Measurements from ENCODE around the gene SMG1.

Gene SMG1

DNA sequence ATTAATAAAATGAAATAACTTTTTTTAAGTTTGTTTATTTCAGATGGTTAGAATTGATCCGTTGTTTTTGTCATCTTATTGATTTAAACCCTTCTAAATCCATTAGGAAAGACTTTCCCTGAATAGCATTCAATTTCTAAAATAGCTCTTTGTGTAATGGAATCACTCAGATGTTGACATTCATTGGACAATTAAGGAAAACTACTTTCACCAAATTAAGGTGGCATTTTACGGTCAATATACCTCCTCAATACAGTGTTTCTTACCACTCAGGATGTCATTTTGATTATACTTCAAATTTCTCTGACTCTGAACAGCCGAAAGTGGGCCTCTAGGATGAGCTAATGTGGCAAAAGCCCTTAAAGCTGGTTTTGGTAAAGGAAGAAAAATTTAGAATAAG, 126.7 kb downstream of the SMG1 start:
- TF ChIP-seq, protein P1, sequence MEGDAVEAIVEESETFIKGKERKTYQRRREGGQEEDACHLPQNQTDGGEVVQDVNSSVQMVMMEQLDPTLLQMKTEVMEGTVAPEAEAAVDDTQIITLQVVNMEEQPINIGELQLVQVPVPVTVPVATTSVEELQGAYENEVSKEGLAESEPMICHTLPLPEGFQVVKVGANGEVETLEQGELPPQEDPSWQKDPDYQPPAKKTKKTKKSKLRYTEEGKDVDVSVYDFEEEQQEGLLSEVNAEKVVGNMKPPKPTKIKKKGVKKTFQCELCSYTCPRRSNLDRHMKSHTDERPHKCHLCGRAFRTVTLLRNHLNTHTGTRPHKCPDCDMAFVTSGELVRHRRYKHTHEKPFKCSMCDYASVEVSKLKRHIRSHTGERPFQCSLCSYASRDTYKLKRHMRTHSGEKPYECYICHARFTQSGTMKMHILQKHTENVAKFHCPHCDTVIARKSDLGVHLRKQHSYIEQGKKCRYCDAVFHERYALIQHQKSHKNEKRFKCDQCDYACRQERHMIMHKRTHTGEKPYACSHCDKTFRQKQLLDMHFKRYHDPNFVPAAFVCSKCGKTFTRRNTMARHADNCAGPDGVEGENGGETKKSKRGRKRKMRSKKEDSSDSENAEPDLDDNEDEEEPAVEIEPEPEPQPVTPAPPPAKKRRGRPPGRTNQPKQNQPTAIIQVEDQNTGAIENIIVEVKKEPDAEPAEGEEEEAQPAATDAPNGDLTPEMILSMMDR (IDR thresholded peaks at IDR 0.05; ENCODE audit: low read depth, low read length, missing control alignments), result no peak
- H3K4me3 ChIP-seq (replicated peaks; ENCODE audit: low read depth, low read length), result peak overlapping the region; percentile 96
- DNase-seq (ENCODE audit: extremely low read depth, low read depth), result no peak

DNA sequence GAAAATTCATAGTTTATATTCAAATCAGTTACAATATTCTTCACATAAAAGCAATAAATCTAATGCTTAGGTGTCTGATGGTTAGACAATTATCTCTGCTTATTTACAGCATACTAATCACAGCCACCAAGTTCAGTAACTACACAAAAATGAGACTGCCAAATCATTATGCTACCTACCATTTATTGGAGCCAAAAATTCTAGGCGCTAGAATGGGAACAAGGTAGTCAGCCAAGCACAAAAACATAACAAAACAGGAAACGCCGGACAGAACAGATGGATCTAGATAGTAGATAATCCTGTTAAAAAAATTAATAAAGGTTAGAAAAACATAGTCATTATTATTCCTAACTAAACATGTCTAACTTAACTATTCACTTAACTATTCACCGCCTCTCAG, 128.5 kb downstream of the SMG1 start:
- 0 out of 2 replicates have a peak overlapping the region, but pooled peaks have one; percentile 3 for H3K4me3 ChIP-seq (replicated peaks; ENCODE audit: low read depth, low read length)
- TF ChIP-seq, protein P1 (IDR thresholded peaks at IDR 0.05; ENCODE audit: low read depth, low read length, missing control alignments), result no peak
- DNase-seq (ENCODE audit: extremely low read depth, low read depth), result no peak

DNA sequence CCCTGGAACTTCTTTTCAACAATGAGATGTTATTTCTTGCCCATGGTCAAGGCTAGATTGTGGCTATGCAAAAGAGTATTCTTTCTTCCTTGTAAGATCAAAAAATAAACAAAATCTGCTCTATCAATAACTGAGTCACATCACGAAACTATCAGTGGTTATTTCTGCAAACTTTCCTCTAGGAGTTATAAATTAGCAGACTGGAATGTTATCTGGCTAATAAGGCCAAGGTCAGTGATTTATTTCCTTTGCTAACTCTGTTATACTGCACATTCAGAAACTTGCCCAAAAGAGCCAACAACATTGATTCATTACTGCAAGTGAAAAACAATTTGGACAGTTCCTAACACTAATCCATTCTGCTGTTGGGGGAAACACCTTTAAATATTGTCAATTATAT, 129.8 kb downstream of the SMG1 start:
- TF ChIP-seq, protein P1 (IDR thresholded peaks at IDR 0.05; ENCODE audit: low read depth, low read length, missing control alignments), result no peak
- no peak for DNase-seq (ENCODE audit: extremely low read depth, low read depth)

DNA sequence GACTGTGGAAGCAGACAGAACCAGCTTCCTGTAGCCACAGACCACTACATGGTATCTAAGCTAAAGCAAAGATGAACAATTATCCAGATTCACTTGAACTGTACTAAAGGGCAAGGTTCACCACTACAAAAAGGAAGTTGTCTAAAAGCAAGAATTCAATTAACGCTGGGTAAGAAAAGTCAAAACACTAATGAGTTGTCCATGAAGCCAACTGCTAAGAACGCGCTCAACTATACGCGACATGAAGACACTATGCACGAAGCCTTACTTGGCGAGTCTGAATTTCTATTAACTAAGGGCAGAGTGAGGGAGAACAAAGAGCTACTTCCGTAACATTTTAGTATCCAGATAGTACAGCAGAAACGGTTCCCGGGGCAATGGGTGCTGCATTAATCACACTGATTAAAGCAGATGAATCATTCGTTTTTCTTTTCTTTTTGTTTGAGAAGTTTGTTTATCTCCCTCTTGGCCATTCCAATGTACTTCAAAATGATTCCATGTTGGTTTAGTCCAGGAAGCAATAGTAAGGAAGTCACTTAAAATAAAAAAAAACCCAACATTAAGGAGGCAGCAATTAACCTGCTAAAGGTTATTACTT, 133.3 kb downstream of the SMG1 start:
- no peak for DNase-seq (ENCODE audit: extremely low read depth, low read depth)
- TF ChIP-seq, protein P1 (IDR thresholded peaks at IDR 0.05; ENCODE audit: low read depth, low read length, missing control alignments), result no peak
- H3K4me3 ChIP-seq (replicated peaks; ENCODE audit: low read depth, low read length), result no peak overlapping the region

More for the DNA sequence above, 129.8 kb downstream of the SMG1 start:
- H3K4me3 ChIP-seq (replicated peaks; ENCODE audit: low read depth, low read length), result no peak overlapping the region

DNA sequence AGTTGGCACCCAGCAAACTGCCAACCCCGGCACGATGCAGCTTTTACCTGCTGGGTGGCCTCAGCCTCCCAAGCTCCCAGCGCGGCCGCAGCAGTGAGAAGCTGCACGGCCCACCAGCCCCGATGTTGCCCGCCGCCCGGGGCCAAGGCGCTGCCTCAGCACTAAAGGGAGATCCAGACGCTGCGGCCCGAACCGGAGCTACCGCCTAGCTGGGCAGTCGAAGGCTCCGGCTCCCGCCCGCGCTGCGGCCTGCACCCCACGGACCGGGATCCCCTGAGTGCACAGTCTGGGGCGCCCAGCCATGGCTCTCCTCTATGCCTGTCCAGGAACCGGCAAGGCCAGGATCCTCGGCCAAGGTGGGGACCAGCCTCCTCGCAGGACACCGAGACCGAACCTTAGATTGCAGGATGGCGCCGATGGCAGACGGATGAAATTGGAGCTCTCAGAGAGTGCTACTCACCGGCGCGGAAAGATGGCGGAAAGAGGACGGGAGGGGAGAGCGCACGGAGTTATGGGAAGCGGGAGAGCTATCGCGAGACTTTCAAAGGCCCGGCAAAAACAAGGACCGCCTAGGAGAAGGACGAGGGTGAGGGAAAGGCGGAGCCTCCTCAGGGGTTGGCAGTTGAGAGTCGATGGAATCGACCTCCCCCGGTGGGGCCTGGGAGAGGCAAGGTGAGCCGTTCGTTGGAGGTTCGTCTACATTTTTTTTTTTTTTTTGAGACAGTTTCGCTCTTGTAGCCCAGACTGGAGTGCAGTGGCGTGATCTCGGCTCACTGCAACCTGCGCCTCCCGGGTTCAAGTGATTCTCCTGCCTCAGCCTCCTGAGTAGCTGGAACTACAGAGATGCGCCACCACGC, 136.1 kb downstream of the SMG1 start, which contains the start of gene RPS15A:
TSS of gene RPS15A (minus strand) at position 485 of the 857 bp plus-strand sequence. CDS start 1,221 bp downstream, outside the sequence.
- H3K4me3 ChIP-seq (replicated peaks; ENCODE audit: low read depth, low read length), result peak within 1 kb of the TSS; percentile 62
- TF ChIP-seq, protein P1 (IDR thresholded peaks at IDR 0.05; ENCODE audit: low read depth, low read length, missing control alignments), result no peak

DNA sequence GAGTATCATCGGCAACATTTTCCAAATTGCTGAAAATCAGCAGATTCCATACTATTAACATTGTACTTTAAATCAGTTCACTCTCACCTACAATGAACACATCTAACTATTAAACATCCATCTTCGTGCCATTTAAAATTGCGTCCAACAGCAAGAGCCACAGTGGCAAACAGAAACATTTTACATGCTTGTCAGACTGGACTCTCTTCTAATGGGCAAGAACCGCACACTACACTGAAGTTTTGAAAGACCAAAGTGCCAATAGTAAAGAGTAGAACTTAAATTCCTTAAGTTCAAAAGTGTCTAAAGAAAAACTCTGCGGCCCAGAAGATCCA, 136.7 kb downstream of the SMG1 start:
- no peak for DNase-seq (ENCODE audit: extremely low read depth, low read depth)
- TF ChIP-seq, protein P1 (IDR thresholded peaks at IDR 0.05; ENCODE audit: low read depth, low read length, missing control alignments), result no peak
- peak overlapping the region; percentile 62 for H3K4me3 ChIP-seq (replicated peaks; ENCODE audit: low read depth, low read length)

More for the DNA sequence above, 136.1 kb downstream of the SMG1 start, which contains the start of gene RPS15A:
- peak; percentile 96 for DNase-seq (ENCODE audit: extremely low read depth, low read depth)
